ENCODE results near the gene BRCA1.

- no peak for TF ChIP-seq POLR2A (IDR thresholded peaks at IDR 0.05)
- no peak for TF ChIP-seq CTCF (IDR thresholded peaks at IDR 0.05)
- no peak for TF ChIP-seq POLR2AphosphoS5 (IDR thresholded peaks at IDR 0.05)
- no peak for TF ChIP-seq EP300 (IDR thresholded peaks at IDR 0.05)
Observed at GRCh38 chr17:42997390-42997983, 127.7 kb downstream of the BRCA1 start.
